ENCODE measurements around the gene CEACAM6. TPM values are rescaled to one million over a fixed set of nuclear protein-coding genes. Genes with fewer than 3 reads are reported as not detected.
A peak's percentile ranks its signal among the peaks of the same experiment; 100 is the strongest.

Gene CEACAM6
- total and polyA plus RNA-seq, 10 donors = 0.27 to 14.8 (median 1.0) TPM

DNA sequence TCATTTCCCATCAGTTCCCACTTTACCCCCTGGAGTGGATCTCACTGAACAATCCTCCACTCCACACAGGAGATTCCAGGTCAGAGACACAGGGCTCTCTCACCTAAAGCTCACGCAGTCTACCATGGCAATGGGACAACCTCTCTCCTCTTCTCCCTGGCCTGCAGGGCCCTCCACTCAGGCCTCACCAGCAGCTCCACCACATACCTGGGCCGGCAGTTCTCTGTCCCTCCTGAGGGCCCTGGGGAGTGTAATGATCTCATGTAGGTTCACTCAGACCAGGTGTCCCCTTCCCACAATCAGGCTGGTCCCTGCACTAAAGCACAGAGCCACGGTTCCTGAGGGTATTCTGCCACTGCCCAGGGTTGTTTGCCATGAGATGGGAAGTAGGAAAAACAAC, 56.7 kb downstream of the CEACAM6 start:
- WGBS, 5 donors = 59 to 93% (median 79%) methylated on average over 3 of the region's 3 CpGs
- Histone ChIP-seq H3K27ac (peak overlapping the region in 6 of 8 donors; percentile 81 to 96 (median 88)), H3K4me3 (peak overlapping the region in 1 of 8 donors; percentile 55), H3K36me3 (peaks cover 0 to 8% (median 0%) of the 10 kb centered on the region in 6 donors), H3K27me3 (replicated peaks in 1 of 7) (peaks cover 0 to 20% (median 0%) of the 10 kb centered on the region in 7 donors), H3K4me1 (peaks cover 0 to 49% (median 14%) of the 10 kb centered on the region in 6 donors), H3K9me3 (no peaks in the 10 kb centered on the region)
- DNase-seq = no peak
- intact Hi-C loops (cut with DNase I; ENCODE audit: low total_unique reads) = no loop called here
- TF ChIP-seq POLR2A (IDR thresholded peaks at IDR 0.05) (no peak), POLR2AphosphoS5 (IDR thresholded peaks at IDR 0.05) (no peak), CTCF (IDR thresholded peaks at IDR 0.05 in 8 of 11, conservative IDR thresholded peaks at IDR 0.05 in 3 of 11) (no peak)

DNA sequence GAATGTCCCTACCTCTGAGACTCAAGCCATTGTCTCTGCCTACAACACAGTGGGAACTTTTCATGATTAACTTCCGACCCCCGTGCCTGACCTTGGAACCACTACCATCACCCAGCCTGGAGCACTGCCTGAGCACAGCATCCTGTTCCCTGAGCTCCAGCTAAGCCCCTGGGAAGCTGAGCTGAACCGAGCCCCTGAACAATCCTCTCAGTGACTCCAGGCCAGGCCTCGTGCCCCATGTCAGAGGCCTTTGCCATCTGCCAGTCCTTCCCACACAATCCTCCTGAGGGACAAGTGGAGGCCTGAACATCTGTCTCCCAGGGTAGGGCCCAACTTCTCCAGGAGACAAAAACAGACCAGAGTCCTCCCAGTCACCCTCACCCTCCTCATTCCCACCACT, 58.6 kb downstream of the CEACAM6 start:
- no peaks in the 10 kb centered on the region for H3K9me3 ChIP-seq
- H3K36me3 ChIP-seq = no peaks in the 10 kb centered on the region
- no peak for DNase-seq
- H3K27me3 ChIP-seq (replicated peaks in 1 of 7) = peaks cover 0 to 15% (median 0%) of the 10 kb centered on the region in 7 donors
- no peak overlapping the region for H3K4me3 ChIP-seq
- TF ChIP-seq POLR2A (IDR thresholded peaks at IDR 0.05) (no peak), POLR2AphosphoS5 (IDR thresholded peaks at IDR 0.05) (no peak), CTCF (IDR thresholded peaks at IDR 0.05 in 8 of 11, conservative IDR thresholded peaks at IDR 0.05 in 3 of 11) (no peak)
- no peak overlapping the region for H3K27ac ChIP-seq
- intact Hi-C loops (cut with DNase I; ENCODE audit: low total_unique reads) = no loop called here
- WGBS, 5 donors = 72 to 82% (median 75%) methylated on average over 3 to 4 of the region's 4 CpGs
- peaks cover 0 to 33% (median 14%) of the 10 kb centered on the region in 6 donors for H3K4me1 ChIP-seq

DNA sequence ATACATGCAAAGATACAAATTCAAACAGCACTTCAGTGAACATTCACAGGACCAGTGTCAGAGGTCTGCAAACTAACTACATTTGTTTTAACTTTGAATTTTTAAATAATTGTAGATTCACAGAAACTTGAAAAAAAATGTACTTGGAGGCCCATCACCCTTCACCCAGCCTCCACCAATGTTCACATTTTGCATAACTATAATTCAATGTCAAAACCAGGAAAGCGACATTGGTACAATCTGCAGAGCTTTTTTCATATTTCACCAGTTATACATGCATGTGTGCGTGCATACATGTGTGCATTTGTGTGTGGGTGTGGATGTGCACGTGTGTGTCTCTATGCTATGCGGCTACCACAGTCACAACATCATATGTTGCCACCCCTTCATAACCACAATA, 60.0 kb downstream of the CEACAM6 start:
- H3K4me3 ChIP-seq = no peak overlapping the region
- H3K27ac ChIP-seq = no peak overlapping the region
- peaks cover 0 to 24% (median 11%) of the 10 kb centered on the region in 6 donors for H3K4me1 ChIP-seq
- intact Hi-C loops (cut with DNase I; ENCODE audit: low total_unique reads) = no loop called here
- H3K9me3 ChIP-seq = no peaks in the 10 kb centered on the region
- no peak for DNase-seq
- TF ChIP-seq POLR2AphosphoS5 (IDR thresholded peaks at IDR 0.05) (no peak), POLR2A (IDR thresholded peaks at IDR 0.05) (no peak), CTCF (IDR thresholded peaks at IDR 0.05 in 8 of 11, conservative IDR thresholded peaks at IDR 0.05 in 3 of 11) (no peak)
- H3K36me3 ChIP-seq = no peaks in the 10 kb centered on the region
- WGBS, 5 donors = 65 to 82% (median 67%) methylated on average over 4 of the region's 4 CpGs
- peaks cover 0 to 7% (median 0%) of the 10 kb centered on the region in 7 donors for H3K27me3 ChIP-seq (replicated peaks in 1 of 7)

DNA sequence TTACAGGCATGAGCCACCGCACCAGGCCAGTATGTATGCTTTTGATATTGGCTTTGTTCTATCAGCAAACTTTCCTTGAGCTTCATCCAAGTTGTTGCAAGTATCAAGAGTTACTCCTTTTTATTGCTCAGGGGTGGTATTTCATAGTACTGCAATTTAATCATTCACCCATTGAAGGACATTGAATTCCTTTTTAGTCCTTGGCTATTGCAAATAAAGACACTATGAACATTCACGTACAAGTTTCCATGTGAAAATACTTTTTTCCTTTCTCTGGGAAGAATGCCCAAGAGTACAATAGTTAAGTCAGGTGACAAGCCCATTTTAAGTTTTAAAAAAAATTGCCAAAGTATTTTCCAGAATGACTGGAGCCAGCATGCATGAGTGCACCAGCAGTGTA, 61.4 kb downstream of the CEACAM6 start:
- H3K36me3 ChIP-seq = no peaks in the 10 kb centered on the region
- peaks cover 0 to 12% (median under 1%) of the 10 kb centered on the region in 6 donors for H3K4me1 ChIP-seq
- no peak overlapping the region for H3K27ac ChIP-seq
- no peaks in the 10 kb centered on the region for H3K9me3 ChIP-seq
- DNase-seq = no peak
- intact Hi-C loops (cut with DNase I; ENCODE audit: low total_unique reads) = no loop called here
- peaks cover 0 to 20% (median 0%) of the 10 kb centered on the region in 7 donors for H3K27me3 ChIP-seq (replicated peaks in 1 of 7)
- H3K4me3 ChIP-seq = no peak overlapping the region
- no peak for TF ChIP-seq POLR2A (IDR thresholded peaks at IDR 0.05)
- no peak for TF ChIP-seq POLR2AphosphoS5 (IDR thresholded peaks at IDR 0.05)
- no peak for TF ChIP-seq CTCF (IDR thresholded peaks at IDR 0.05 in 8 of 11, conservative IDR thresholded peaks at IDR 0.05 in 3 of 11)
- 84 to 91% (median 87%) methylated on average over 2 of the region's 2 CpGs for WGBS, 5 donors

Data from spleen (tissue), 11 donors.